ENCODE data around the gene OR2S2.
"Not testable (repeated sequence)": the region's sequence is repeated elsewhere in the genome, so short reads cannot be mapped to it uniquely, and the experiment has no call there.

The OR2S2 gene, protein sequence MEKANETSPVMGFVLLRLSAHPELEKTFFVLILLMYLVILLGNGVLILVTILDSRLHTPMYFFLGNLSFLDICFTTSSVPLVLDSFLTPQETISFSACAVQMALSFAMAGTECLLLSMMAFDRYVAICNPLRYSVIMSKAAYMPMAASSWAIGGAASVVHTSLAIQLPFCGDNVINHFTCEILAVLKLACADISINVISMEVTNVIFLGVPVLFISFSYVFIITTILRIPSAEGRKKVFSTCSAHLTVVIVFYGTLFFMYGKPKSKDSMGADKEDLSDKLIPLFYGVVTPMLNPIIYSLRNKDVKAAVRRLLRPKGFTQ

GRCh38 chr9:35958104-35958837, at the start of gene OR2S2:
OR2S2 (minus strand) TSS chr9:35958154; CDS start chr9:35958098, 56 bp downstream.
- DNase-seq = no peak

GRCh38 chr9:36007316-36007708, 49.4 kb upstream of the OR2S2 start:
- DNase-seq = no peak

DNA sequence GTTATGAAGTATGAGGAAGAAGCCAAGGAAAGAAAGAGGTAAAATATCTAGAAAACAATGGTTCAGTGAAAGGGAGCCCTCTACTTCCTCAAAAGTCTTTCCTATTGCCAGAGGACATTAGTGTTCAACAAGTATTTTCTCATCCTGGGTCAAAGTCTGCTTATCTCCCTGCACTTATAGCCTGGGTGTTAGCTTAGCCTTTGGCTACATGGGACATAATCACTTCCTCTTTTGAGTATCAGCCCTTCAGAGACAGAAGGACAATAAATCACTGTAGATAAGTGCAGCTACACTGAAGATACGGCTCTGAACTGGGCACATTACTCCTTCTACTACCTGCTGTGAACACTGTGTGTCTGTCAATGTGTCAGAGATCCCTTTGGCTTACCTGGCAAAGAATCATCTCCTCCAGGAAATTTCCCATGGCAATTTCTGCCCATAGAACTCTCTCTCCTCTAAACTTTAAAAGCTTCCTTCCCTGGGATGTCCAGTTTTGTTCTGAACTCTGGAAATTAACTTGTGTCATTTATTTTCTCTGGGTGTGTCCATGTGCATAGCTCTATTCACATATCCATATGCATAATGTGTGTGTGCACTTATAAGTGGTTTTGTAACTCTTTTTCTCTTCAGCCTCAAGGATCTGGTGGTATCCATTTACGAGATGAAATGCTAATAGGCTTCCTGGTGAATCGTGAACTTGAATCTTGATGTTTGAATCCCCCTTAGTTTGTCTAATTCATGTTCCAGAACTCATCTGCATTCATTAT, 48.8 kb upstream of the OR2S2 start:
- no peak for DNase-seq

DNA sequence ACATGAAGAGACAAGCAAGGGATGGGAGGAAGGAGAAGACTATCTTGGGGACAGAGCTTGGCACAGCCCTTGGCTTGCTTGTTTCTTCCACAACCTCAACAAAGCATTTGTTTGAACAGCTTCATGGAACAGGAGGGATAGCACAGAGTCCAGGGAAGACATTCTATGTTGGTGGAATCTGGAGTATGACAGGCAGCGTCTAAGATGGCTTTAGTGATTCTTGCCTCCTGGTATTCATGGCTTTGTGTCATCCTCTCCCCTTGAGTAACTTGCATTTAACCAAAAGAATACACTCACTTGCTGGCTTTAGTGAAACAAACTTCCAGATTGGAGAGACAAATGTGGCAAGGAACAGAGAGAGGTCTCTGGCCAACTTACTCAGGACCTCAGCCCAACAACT, 47.9 kb upstream of the OR2S2 start:
- DNase-seq = no peak

DNA sequence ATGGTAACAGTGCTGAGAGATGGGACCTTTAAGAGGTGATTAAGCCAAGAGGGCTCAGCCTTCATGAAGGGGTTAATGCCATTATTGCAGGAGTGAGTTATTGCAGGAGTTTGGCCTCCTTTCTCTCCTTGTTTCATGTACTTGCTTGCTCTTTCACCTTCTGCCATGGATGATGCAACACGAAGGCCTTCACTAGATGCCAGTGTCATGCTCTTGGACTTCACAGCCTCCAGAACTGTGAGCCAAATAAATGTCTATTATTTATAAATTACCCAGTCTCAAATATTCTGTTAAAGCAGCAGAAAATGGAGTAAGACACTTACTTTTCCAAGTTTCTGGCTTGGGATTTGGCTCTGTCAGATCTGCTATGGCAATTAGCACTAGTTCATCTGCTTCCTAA, 40.4 kb upstream of the OR2S2 start:
- no peak for DNase-seq

DNA sequence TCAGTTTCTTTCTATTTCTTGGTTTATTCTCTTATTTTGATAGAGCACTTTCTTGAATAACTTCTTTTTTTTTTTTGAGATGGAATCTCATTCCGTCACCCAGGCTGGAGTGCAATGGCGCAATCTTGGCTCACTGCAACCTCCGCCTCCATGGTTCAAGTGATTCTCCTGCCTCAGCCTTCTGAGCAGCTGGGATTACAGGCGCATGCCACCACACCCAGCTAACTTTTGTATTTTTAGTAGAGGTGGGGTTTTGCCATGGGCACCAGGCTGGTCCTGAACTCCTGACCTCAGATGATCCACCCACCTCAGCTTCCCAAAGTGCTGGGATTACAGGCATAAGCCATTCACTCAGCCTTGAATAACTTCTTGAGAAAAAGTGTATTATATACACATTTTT, 39.1 kb upstream of the OR2S2 start:
- DNase-seq = not testable (repeated sequence)

DNA sequence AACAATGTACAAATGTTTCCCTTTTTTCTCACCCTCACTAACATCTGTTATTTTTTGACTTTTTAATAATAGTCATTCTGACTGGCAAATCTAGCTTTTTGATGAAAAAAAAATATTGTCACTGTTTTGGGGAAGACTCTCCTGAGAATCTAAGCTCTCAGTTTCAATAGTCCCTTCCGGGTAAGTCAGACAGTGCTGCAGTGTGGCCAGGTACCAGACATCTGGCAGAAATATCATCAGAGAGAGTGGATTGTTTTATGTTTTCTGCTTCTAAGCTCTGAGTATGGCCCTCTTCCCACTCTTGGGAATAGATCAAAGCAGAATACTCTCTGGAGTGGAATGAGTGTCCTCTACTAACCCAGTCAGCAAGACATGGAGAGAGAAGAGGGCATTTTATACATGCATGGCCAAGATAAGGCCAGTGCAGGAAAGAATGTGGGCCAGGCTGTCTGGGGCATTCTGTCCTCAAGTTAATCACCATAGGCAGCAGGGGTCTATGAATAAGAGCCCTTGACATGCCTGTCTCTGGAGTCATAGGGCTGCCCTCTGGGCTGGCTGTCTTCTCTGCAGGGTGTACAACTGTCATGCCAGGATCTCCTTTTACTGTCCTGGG, 38.5 kb upstream of the OR2S2 start:
- DNase-seq = peak; percentile 4

DNA sequence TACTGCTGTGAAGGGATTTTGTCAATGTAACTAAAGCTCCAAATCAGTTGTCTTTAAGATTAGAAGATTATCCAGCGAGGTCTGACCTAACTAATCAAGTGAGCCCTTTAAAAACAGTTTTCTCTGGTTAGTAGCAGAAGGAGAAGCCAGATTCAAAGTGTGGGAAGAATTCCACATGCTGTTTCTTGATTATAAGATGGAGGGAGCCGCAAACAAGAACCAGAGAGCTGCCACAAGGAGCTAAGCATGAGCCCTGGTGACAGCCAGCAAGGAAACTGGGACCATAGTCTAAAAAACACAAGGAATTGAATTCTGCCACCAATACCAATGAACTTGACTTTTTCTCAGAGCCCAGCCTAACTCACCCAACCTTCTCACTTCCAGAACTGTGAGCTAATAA, 37.0 kb upstream of the OR2S2 start:
- DNase-seq = no peak

- no peak for DNase-seq
Observed at GRCh38 chr9:35993976-35994720, 36.2 kb upstream of the OR2S2 start.

- DNase-seq = not testable (repeated sequence)
Observed at GRCh38 chr9:35993136-35993535, 35.2 kb upstream of the OR2S2 start.

GRCh38 chr9:35990155-35990554, 32.2 kb upstream of the OR2S2 start:
- DNase-seq = no peak

DNA sequence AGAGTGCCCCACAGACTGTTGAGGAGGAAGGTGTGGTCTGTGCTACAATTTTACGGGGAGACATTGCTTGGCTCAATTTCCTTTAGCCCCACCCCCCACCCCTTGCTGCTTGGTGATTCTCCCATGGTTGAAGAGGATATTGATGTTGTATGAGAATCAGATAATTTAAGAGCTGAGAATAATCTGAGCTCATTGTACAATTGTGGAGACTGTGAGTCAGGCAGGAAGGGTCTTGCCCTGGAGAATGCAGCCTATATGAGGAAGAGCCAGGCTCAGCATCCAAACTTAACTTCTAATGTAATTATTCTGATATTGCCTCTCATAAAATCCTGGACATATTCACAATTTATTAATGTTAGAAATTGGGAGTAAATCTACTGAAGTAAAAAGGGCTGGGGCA, 26.1 kb upstream of the OR2S2 start:
- no peak for DNase-seq

DNA sequence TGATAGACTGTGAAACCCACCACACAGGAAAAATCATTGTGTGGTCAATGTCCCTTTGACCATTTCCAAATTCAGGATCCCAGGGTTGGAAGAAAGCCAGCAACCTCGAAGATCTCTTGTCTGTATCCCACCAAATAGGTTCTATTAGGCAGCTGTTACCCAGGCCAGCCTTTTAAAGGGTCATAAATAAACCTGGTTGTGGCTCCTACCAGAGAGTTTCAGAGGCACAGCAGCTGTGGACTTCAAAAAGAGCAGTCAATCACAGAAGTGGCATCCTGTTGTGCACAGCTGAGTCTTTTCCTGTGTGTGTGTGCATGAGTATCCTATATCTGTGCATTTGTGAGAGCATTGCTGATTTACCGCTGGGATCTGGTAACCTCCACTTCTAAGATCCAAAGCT, 23.7 kb upstream of the OR2S2 start:
- no peak for DNase-seq

- no peak for DNase-seq
Observed at GRCh38 chr9:35980289-35981011, 22.5 kb upstream of the OR2S2 start.

GRCh38 chr9:35978792-35979191, 20.8 kb upstream of the OR2S2 start:
- DNase-seq = no peak

GRCh38 chr9:35976726-35977125, 18.8 kb upstream of the OR2S2 start:
- DNase-seq = no peak

DNA sequence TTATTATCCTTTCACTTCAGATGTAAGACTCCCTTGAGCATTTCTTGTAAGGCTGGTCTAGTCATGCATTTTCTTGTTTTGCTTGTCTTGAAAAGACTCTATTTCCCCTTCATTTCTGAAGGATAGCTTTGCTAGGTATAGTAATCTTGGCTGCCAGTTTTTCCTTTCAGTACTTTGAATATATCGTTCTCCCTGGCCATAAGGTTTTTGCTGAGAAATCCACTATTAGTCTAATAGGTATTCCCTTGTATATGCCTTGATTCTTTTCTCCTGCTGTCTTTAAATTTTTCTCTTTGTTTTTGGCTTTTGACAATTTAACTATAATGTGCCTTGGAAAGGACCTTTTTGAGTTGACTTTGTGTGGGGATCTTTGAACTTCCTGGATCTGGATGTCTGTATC, 16.8 kb upstream of the OR2S2 start:
- no peak for DNase-seq

GRCh38 chr9:35972093-35972492, 14.1 kb upstream of the OR2S2 start:
- DNase-seq = no peak

GRCh38 chr9:35967042-35967441, 9.1 kb upstream of the OR2S2 start:
- DNase-seq = no peak

DNA sequence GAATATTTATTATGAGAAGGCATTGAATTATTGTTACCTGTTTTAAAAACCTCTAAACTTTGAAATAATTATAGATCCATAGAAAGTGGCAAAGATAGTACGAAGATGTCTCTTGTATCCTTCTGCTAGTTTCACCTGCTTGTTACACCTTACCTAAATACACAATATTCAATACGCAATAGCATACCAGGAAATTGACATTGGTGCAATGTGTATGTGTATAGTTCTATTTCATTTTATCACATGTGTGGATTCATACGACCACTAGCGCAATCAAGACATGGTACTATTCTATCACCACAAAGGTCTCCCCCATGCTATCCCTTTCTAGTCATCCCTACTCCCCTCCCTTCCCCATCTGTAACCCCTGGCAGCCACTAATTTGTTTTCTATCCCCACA, 8.5 kb upstream of the OR2S2 start:
- DNase-seq = no peak

- no peak for DNase-seq
Observed at GRCh38 chr9:35965011-35965410, 7.1 kb upstream of the OR2S2 start.

All from T1000 (cell line).